DND-41 (cell line): ENCODE results near the gene PLIN4.

Experiments
- ATAC-seq: fragments of 200-7000 bp; cut with Tn5 transposase; 3 replicates; pipeline ENCODE4 v1.9.1; 2021; ENCODE audit warnings: low read depth; ENCODE audit not compliant: insufficient read depth
- DNase-seq: peaks from one replicate; pipeline ENCODE4 v3.0.0-alpha.2; 2020
- H2AFZ ChIP-seq: 2 replicates; pipeline ENCODE4 v1.6.0; 2012; ENCODE audit warnings: low read depth, low read length
- H3K27ac ChIP-seq: 2 replicates; pipeline ENCODE4 v1.5.1; 2012; ENCODE audit warnings: low read length, inconsistent platforms
- H3K27me3 ChIP-seq: fragments of 200-600 bp; sonication (generic); 2 replicates; pipeline ENCODE4 v1.6.0; 2012; ENCODE audit warnings: low read length, mild to moderate bottlenecking, inconsistent platforms; ENCODE audit not compliant: insufficient read depth, poor library complexity
- H3K36me3 ChIP-seq: 2 replicates; pipeline ENCODE4 v1.5.1; 2012; ENCODE audit warnings: low read length, inconsistent platforms; ENCODE audit not compliant: insufficient read depth
- H3K4me1 ChIP-seq: 2 replicates; pipeline ENCODE4 v1.5.1; 2012; ENCODE audit warnings: mild to moderate bottlenecking, low read length; ENCODE audit not compliant: insufficient read depth
- H3K4me2 ChIP-seq: 2 replicates; pipeline ENCODE4 v1.6.0; 2012; ENCODE audit warnings: mild to moderate bottlenecking, moderate library complexity, low read length, inconsistent platforms; ENCODE audit not compliant: insufficient read depth
- H3K4me3 ChIP-seq, 2 experiments: fragments of 200-600 bp in 1 of 2; shearing (Covaris generic) in 1 of 2; 2 replicates each; pipeline ENCODE4 v1.5.1; 2012 to 2016; ENCODE audit warnings: inconsistent platforms in 2 of 2, low read length in 2 of 2, mild to moderate bottlenecking in 2 of 2, low read depth in 1 of 2, moderate library complexity in 1 of 2
- H3K79me2 ChIP-seq: 2 replicates; pipeline ENCODE4 v1.6.0; 2012; ENCODE audit warnings: low read length, inconsistent platforms; ENCODE audit not compliant: insufficient read depth
- H3K9ac ChIP-seq: 2 replicates; pipeline ENCODE4 v1.6.0; 2012; ENCODE audit warnings: low read depth, mild to moderate bottlenecking, inconsistent platforms, low read length, moderate library complexity
- H3K9me3 ChIP-seq: 2 replicates; pipeline ENCODE4 v1.5.1; 2012; ENCODE audit warnings: low read length, moderate library complexity, mild to moderate bottlenecking, inconsistent platforms; ENCODE audit not compliant: insufficient read depth, severe bottlenecking
- H4K20me1 ChIP-seq: 2 replicates; pipeline ENCODE4 v1.6.0; 2012; ENCODE audit warnings: low read length; ENCODE audit not compliant: insufficient read depth
- EZH2 ChIP-seq: IDR thresholded peaks from 3 replicates; pipeline ENCODE4 v1.6.1; 2012; ENCODE audit warnings: borderline replicate concordance, low read depth, mild to moderate bottlenecking, moderate library complexity, low read length, inconsistent platforms; ENCODE audit not compliant: severe bottlenecking
- TF ChIP-seq, protein P1 (sequence below): IDR thresholded peaks from 2 replicates; pipeline ENCODE4 v1.5.1; 2012; ENCODE audit warnings: borderline replicate concordance, low read length, moderate library complexity, mild to moderate bottlenecking; ENCODE audit not compliant: poor library complexity, severe bottlenecking; ENCODE audit errors: extremely low read depth

PLIN4 gene

DNA sequence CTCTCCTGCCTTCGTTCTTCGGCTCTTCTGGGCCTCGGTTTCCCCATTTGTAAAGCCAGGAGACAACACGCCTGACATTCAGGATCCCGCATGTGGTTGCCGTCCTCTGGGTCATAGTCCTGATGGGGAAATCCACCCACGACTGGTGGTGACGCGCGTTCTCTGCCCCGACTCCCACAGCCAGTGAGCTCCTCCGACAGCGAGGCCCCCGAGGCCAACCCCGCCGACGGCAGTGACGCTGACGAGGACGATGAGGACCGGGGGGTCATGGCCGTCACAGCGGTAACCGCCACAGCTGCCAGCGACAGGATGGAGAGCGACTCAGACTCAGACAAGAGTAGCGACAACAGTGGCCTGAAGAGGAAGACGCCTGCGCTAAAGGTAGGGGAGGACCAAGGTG lies 29.8 kb downstream of the PLIN4 start:
- no peaks in the 10 kb centered on the region for H3K79me2 ChIP-seq
- no peak for TF ChIP-seq EZH2
- TF ChIP-seq, protein P1, sequence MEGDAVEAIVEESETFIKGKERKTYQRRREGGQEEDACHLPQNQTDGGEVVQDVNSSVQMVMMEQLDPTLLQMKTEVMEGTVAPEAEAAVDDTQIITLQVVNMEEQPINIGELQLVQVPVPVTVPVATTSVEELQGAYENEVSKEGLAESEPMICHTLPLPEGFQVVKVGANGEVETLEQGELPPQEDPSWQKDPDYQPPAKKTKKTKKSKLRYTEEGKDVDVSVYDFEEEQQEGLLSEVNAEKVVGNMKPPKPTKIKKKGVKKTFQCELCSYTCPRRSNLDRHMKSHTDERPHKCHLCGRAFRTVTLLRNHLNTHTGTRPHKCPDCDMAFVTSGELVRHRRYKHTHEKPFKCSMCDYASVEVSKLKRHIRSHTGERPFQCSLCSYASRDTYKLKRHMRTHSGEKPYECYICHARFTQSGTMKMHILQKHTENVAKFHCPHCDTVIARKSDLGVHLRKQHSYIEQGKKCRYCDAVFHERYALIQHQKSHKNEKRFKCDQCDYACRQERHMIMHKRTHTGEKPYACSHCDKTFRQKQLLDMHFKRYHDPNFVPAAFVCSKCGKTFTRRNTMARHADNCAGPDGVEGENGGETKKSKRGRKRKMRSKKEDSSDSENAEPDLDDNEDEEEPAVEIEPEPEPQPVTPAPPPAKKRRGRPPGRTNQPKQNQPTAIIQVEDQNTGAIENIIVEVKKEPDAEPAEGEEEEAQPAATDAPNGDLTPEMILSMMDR, result no peak
- peaks cover 57% of the 10 kb centered on the region for H3K36me3 ChIP-seq
- H3K4me3 ChIP-seq, result no peak overlapping the region
- no peak for ATAC-seq
- H4K20me1 ChIP-seq, result peaks cover 8% of the 10 kb centered on the region; the same call in 1 of the 2 replicates
- DNase-seq, result no peak
- no peak overlapping the region for H3K9ac ChIP-seq
- no peak overlapping the region for H3K27ac ChIP-seq
- H3K4me2 ChIP-seq, result no peak overlapping the region
- H3K9me3 ChIP-seq, result no peaks in the 10 kb centered on the region
- H3K27me3 ChIP-seq, result no peaks in the 10 kb centered on the region
- no peaks in the 10 kb centered on the region for H3K4me1 ChIP-seq
- no peak overlapping the region for H2AFZ ChIP-seq

DNA sequence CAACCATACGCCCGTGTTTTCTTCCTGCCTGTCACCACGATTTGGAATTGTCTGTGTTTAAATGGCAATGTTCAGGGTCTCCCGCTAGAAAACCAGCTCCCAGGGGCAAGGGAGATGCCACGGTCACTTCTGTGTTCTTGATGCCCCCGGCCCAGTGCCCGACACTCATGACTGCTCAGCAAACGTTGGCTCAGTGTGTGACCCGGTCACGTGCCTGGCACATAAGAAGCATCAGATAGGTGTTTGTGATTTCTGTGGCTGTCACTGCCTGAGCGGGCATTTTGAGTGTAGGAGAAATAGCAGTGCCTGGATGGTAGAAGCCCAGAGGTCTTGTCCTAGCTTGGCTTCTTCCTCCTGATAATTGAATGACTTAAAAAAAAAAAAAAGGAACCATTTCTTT lies 30.7 kb downstream of the PLIN4 start:
- Histone ChIP-seq H3K4me2 (no peak overlapping the region), H3K4me1 (no peaks in the 10 kb centered on the region), H3K36me3 (peaks cover 57% of the 10 kb centered on the region), H3K9me3 (no peaks in the 10 kb centered on the region), H2AFZ (no peak overlapping the region), H3K79me2 (no peaks in the 10 kb centered on the region), H3K27ac (no peak overlapping the region), H3K9ac (no peak overlapping the region), H3K4me3 (no peak overlapping the region), H4K20me1 (peaks cover 4% of the 10 kb centered on the region; the same call in 1 of the 2 replicates), H3K27me3 (no peaks in the 10 kb centered on the region)
- ATAC-seq (no peak), DNase-seq (no peak)
- TF ChIP-seq, protein P1, result no peak
- TF ChIP-seq EZH2, result no peak

DNA sequence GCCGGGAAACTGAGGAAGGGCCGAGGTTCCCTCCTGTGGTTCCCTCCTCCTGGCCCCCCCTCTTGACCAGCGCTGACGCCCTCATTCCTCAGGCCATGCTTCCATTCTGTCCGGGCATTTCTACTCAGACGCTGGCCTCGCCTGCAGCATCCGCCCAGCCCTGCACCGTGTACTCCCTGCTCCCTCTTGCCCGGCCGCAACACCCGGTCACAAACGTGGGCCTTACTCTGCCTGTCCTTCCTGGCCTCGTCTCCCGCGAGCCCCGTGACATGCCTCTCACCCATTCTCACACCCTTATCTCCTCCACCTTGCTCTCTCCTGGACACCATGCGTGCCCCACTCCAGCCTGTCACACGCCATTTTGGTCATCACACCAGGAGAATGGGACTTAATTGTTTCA lies 34.9 kb downstream of the PLIN4 start:
- DNase-seq, result no peak
- Histone ChIP-seq H3K27me3 (no peaks in the 10 kb centered on the region), H3K4me1 (no peaks in the 10 kb centered on the region), H2AFZ (no peak overlapping the region), H3K27ac (no peak overlapping the region), H3K4me3 (no peak overlapping the region), H3K9me3 (no peaks in the 10 kb centered on the region), H3K4me2 (no peak overlapping the region), H3K9ac (no peak overlapping the region), H3K79me2 (no peaks in the 10 kb centered on the region), H4K20me1 (0 out of 2 replicates have a peak, but pooled peaks cover 3% of the 10 kb centered on the region), H3K36me3 (peaks cover 39% of the 10 kb centered on the region)
- TF ChIP-seq, protein P1, result no peak
- TF ChIP-seq EZH2, result no peak
- no peak for ATAC-seq
